ENCODE data around the gene RTBDN. TPM values are rescaled to one million over a fixed set of nuclear protein-coding genes. Genes with fewer than 3 reads are reported as not detected.

RTBDN gene
- total RNA-seq, 4 donors from 2014 or later, result not detected

DNA sequence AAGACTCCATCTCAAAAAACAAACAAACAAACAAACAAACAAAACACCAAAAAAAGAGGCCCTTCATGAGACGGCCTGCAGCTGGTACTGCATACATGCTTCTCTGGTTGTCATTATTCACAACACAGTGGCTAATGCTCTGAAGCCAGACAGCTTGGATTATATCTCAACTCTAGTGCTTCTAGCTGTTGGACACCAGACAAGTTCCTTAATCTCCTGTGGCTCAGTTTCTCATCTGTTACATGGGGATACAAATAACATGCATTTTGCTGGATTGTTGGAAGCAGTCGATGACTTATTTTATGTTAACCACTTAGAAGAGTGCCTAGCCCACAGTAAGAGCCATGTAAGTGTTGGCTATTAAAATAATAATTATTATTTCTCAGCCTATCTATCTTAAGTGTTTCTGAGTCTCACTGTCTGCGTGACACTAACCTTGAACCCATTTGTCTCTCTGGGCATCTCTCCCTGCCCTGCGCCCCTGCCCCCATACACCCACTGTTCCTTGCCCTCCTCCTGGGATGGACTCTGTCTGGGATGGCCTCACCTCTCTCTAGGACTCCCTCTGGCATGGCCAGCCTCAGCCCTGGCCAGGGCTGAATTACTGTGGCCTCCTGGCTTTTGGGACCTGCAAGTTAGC, 46.2 kb downstream of the RTBDN start:
- H3K9me3 ChIP-seq, result no peaks in the 10 kb centered on the region
- no peak for ATAC-seq
- in situ Hi-C loops (cut with MboI; ENCODE audit: low sequenced_read_pairs in 4 of 4) (no loop called here), intact Hi-C loops (cut with DNase I; ENCODE audit: low total_unique reads) (no loop called here)
- no peaks in the 10 kb centered on the region for H3K27me3 ChIP-seq
- peak overlapping the region; percentile 99 to 100 (median 100) for H3K27ac ChIP-seq
- peak overlapping the region; percentile 48 to 98 (median 92) for H3K4me3 ChIP-seq
- no peak for DNase-seq
- H3K4me1 ChIP-seq, result peaks cover 48 to 56% of the 10 kb centered on the region in 2 donors
- H3K36me3 ChIP-seq, result no peaks in the 10 kb centered on the region
- TF ChIP-seq, protein P1, sequence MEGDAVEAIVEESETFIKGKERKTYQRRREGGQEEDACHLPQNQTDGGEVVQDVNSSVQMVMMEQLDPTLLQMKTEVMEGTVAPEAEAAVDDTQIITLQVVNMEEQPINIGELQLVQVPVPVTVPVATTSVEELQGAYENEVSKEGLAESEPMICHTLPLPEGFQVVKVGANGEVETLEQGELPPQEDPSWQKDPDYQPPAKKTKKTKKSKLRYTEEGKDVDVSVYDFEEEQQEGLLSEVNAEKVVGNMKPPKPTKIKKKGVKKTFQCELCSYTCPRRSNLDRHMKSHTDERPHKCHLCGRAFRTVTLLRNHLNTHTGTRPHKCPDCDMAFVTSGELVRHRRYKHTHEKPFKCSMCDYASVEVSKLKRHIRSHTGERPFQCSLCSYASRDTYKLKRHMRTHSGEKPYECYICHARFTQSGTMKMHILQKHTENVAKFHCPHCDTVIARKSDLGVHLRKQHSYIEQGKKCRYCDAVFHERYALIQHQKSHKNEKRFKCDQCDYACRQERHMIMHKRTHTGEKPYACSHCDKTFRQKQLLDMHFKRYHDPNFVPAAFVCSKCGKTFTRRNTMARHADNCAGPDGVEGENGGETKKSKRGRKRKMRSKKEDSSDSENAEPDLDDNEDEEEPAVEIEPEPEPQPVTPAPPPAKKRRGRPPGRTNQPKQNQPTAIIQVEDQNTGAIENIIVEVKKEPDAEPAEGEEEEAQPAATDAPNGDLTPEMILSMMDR (IDR thresholded peaks at IDR 0.05 in 4 of 5, conservative IDR thresholded peaks at IDR 0.05 in 1 of 5), result no peak
- TF ChIP-seq POLR2A (IDR thresholded peaks at IDR 0.05), result no peak

DNA sequence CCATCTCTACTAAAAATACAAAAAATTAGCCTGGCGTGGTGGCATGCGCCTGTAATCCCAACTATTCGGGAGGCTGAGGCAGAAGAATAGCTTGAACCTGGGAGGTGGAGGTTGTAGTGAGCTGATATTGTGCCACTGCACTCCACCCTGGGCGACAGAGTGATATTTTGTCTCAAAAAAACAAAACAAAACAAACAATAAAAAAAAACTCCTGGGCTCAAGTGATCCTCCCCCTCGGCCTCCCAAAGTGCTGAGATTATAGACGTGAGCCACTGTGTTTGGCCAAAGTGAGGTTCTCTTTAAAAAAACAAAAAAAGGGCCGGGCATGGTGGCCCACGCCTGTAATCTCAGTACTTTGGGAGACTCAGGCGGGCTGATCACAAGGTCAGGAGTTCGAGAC, 46.9 kb downstream of the RTBDN start:
- Histone ChIP-seq H3K27ac (peak overlapping the region; percentile 99 to 100 (median 100)), H3K27me3 (no peaks in the 10 kb centered on the region), H3K4me3 (no peak overlapping the region), H3K4me1 (peaks cover 48 to 62% of the 10 kb centered on the region in 2 donors), H3K9me3 (no peaks in the 10 kb centered on the region), H3K36me3 (no peaks in the 10 kb centered on the region)
- ATAC-seq, result no peak
- no peak for DNase-seq
- in situ Hi-C loops (cut with MboI; ENCODE audit: low sequenced_read_pairs in 4 of 4) (no loop called here), intact Hi-C loops (cut with DNase I; ENCODE audit: low total_unique reads) (no loop called here)
- no peak for TF ChIP-seq POLR2A (IDR thresholded peaks at IDR 0.05)
- TF ChIP-seq, protein P1 (IDR thresholded peaks at IDR 0.05 in 4 of 5, conservative IDR thresholded peaks at IDR 0.05 in 1 of 5), result no peak

DNA sequence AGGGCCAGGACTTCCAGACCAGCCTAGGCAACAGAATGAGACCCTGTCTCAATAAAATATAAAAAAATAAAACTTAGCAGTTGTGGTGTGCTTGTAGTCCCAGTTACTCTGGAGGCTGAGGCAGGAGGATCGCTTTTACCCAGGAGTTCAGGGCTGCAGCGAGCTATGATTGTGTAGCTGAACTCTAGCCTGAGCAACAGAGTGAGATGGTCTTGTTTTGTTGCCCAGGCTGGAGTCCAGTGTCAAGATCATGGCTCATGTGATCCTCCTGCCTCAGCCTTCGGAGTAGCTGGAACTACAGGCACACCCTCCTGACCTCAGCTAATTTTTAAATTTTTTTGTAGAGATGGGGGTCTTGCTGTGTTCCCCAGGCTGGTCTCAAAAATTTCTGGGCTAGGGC, 47.4 kb downstream of the RTBDN start:
- in situ Hi-C loops (cut with MboI; ENCODE audit: low sequenced_read_pairs in 4 of 4), result no loop called here
- Histone ChIP-seq H3K27ac (peak overlapping the region; percentile 99 to 100 (median 100)), H3K4me1 (peaks cover 48 to 65% of the 10 kb centered on the region in 2 donors), H3K27me3 (no peaks in the 10 kb centered on the region), H3K4me3 (no peak overlapping the region), H3K9me3 (no peaks in the 10 kb centered on the region), H3K36me3 (no peaks in the 10 kb centered on the region)
- intact Hi-C loops (cut with DNase I; ENCODE audit: low total_unique reads), result no loop called here
- no peak for ATAC-seq
- TF ChIP-seq POLR2A (IDR thresholded peaks at IDR 0.05), result no peak
- TF ChIP-seq, protein P1 (IDR thresholded peaks at IDR 0.05 in 4 of 5, conservative IDR thresholded peaks at IDR 0.05 in 1 of 5), result no peak
- peak in 1 of 2 donors; percentile 41 for DNase-seq

DNA sequence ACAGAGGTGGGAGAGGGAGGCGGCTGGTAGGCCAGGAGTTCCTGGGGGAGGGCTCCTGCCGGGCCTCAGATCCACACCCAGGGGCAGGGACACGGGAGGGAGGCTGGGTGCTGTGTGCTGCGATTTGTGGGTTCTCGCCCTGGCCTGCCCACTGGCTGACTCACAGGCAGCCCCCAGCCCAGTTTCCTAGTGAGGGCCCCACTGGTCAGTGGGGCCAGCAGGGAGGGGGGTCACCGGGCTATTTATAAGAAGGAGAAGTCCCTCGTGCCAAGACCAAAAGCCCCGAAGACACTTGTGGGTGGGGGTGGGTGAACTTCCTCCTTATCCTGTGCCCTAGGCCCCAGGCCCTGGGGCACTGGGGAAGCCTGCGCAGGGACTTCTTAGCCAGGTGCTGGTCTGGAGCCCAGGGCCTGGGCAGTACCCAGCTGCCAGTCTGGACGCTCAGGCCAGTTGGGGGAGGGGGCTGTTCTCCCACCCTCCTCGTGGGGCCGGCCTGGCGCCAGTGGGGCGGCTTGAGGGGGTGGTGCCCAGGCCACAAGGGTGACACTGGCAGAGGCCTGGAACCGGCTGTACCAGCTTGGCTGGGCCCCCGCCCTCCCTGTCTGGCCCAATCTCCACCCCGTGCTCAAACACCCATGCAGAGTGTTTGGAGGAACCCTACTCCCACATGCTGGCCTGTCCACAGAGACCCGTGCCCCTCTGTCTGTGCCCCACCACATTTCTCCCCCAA, 48.1 kb downstream of the RTBDN start:
- intact Hi-C loops (cut with DNase I; ENCODE audit: low total_unique reads) (no loop called here), in situ Hi-C loops (cut with MboI; ENCODE audit: low sequenced_read_pairs in 4 of 4) (no loop called here)
- no peak overlapping the region for H3K4me3 ChIP-seq
- peaks cover 48 to 67% of the 10 kb centered on the region in 2 donors for H3K4me1 ChIP-seq
- no peaks in the 10 kb centered on the region for H3K27me3 ChIP-seq
- no peaks in the 10 kb centered on the region for H3K9me3 ChIP-seq
- H3K27ac ChIP-seq, result peak overlapping the region; percentile 99 to 100 (median 100)
- TF ChIP-seq, protein P1 (IDR thresholded peaks at IDR 0.05 in 4 of 5, conservative IDR thresholded peaks at IDR 0.05 in 1 of 5), result no peak
- TF ChIP-seq POLR2A (IDR thresholded peaks at IDR 0.05), result peak in 1 of 2 donors; percentile 25
- DNase-seq (peak; percentile 57 to 71), ATAC-seq (no peak)
- H3K36me3 ChIP-seq, result no peaks in the 10 kb centered on the region

All from gastrocnemius medialis (tissue), 4 donors.